Iris pigment epithelial cell (primary cell): ENCODE data around the gene YWHAG.
A peak's percentile ranks its signal among the peaks of the same experiment; 100 is the strongest.
"Not testable (repeated sequence)": the region's sequence is repeated elsewhere in the genome, so short reads cannot be mapped to it uniquely, and the experiment has no call there.

ENCODE experiments used
- DNase-seq: peaks from one replicate; pipeline ENCODE4 v3.0.0-alpha.2; 2011; ENCODE audit warnings: low read depth

The YWHAG gene

GRCh38 chr7:76318488-76319353, 40.1 kb downstream of the YWHAG start:
- DNase-seq, result peak; percentile 96

GRCh38 chr7:76317782-76318487, 40.9 kb downstream of the YWHAG start:
- DNase-seq, result peak; percentile 97

DNA sequence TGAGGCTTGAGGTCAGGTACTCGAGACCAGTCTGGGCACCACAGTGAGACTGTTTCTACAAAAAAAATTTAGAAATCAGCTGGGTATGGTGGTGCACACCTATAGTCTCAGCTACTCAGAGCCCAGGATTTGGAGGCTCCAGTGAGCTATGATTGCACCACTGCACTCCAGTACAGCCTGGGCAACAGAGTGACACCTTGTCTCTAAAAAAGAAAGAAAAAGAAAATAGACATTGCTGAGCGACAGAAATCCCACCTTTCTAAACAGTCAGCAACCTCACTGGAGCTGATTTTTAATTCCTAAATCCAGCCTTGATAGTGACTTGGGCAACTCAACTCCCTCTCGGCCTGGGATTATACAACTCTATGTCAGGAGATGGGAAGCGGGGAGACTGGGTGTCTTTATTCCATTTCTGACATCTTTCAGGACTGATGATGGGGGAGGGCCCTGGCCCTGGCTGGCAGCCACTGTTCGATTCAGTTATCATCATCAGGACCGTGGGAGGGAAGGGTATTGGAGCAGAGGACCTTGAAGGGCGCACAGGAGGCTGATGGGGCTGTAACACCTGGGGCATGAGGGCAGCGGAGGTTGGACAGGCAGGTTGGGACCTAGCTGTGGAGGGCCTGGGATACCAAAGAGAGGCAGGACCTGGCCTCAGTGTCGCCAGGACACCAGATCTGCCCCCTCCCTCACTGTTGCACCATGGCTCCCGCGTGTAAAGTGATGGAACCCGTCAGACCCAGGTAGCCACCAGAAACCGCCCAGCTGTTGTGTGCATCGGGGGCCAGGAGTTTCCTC, 41.6 kb downstream of the YWHAG start:
- DNase-seq, result no peak

DNA sequence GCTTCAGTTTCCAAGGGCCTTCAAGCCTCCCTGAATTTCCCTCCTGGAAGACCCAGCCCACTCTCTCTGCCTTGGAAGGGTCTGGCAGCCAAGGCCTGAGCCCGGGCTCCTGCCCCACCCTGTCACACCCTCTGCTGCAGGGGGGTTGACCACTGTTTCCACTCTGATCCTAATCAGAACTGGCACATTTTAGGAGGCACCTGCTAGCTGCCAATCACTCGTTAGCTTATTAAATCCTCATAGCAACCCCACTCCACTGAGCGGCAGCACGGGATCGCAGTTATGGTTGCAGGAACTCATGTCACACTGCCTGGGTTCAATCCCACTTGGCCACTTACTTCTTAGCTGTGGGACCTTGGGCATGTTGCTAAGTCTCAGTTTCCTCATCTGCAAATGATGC, 43.4 kb downstream of the YWHAG start:
- DNase-seq, result no peak

- not testable (repeated sequence) for DNase-seq
These were observed 44.1 kb downstream of the YWHAG start for GRCh38 chr7:76314740-76315139.

- peak; percentile 89 for DNase-seq
These were observed 44.6 kb downstream of the YWHAG start for GRCh38 chr7:76314042-76314721.

DNA sequence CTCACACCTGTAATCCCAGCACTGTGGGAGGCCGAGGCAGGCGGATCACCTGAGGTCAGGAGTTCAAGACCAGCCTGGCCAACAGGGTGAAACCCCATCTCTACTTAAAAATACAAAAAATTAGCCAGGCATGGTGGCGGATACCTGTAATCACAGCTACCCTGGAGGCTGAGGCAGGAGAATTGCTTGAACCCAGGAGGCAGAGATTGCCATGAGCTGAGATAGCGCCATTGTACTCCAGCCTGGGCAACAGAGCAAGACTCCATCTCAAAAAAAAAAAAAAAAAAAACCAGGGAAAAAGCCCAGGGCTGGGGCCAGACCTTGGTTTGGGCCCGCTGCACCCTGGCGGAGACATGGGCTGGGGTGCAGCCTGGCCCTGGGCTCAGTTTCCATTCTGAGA, 47.0 kb downstream of the YWHAG start:
- DNase-seq, result not testable (repeated sequence)

DNA sequence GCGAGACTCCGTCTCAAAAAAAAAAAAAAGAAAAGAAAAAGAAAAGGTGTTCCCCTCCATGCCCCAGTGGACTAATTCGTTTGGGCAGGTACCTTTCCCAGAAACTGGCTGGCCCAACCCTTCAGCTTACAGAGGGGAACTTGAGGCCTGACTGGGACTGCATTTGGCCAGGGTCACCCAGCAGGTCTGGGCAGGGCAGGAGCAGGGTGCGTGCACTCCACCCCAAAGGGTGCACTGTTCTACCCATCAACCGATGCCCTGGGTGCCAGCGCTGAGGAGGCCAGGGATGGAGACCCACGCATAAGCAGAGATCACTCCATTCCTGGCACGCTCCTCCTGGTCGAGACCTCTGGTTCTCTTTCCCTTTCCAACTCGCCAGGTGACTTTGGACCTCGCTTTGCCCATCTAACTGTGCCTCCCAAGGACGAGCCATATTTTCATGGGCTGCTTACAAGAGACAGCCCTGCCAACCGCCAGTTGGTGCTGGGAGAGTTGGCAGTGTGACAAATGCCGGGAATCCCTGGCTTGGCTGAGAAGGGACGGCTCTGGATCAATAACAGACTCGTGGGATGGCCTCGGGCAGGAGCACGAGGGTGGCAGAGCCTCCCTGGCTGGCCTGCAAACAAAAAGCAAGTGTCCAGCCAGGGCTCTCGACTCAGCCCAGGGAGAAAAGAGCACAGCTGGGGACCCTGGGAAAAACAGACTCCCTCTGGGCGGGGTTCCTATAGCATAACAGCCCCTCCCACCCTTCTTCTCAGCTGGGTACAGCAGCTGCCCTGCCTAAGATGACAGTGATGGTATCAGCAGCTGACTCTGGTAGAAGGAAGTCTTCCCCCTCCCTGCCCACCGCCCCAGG, 48.5 kb downstream of the YWHAG start:
- DNase-seq, result no peak

DNA sequence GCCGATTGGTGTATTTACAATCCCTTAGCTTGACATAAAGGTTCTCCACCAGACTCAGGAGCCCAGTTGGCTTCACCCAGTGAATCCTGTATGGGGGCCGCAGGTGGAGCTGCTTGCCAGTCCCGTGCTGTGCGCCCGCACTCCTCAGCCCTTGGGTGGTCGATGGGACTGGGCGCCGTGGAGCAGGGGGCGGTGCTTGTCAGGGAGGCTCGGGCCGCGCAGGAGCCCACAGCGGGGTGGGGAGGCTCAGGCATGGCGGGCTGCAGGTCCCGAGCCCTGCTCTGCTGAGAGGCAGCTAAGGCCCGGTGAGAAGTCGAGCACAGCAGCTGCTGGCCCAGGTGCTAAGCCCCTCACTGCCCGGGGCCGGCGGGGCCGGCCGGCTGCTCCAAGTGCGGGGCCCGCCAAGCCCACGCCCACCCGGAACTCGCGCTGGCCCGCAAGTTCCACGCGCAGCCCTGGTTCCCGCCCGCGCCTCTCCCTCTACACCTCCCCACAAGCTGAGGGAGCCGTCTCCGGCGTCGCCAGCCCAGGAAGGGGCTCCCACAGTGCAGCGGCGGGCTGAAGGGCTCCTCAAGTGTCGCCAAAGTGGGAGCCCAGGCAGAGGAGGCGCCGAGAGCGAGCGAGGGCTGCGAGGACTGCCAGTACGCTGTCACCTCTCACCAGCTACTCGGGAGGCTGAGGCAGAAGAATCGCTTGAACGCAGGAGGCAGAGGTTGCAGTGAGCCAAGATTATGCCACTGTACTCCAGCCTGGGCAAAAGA, 49.3 kb downstream of the YWHAG start:
- not testable (repeated sequence) for DNase-seq

GRCh38 chr7:76308874-76309273, 49.9 kb downstream of the YWHAG start:
- DNase-seq, result not testable (repeated sequence)

DNA sequence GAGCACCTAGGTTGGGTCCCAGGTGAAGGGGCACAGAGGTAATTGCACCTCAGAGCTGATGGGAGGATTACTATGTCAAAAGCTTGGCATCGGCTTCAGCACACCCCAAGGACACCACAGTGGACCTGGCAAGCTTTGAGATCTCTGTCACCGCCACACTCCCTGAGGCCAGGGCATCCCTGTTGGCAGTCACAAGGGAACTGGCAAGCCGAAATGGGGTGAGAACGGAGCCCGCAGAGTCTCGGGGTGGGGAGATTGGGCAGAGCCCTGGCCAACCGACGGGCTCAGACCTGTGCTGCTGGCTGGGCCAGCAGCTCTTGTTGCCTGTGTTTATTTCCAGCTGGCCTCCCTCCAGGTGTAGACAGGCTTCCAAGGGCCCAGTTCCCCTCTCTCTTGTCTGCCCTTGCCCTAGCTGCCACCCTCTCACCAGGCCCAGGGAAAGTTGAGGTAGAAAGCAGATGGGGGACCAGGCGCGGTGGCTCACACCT, 53.9 kb downstream of the YWHAG start:
- DNase-seq, result no peak

- peak; percentile 91 for DNase-seq
These were observed 55.3 kb downstream of the YWHAG start for GRCh38 chr7:76303202-76304147.

GRCh38 chr7:76302347-76303201, 56.2 kb downstream of the YWHAG start, which contains the start of gene HSPB1:
HSPB1 (plus strand) TSS chr7:76302673; CDS start chr7:76302713, 40 bp downstream.
- peak; percentile 91 for DNase-seq

GRCh38 chr7:76301000-76301399, 57.8 kb downstream of the YWHAG start:
- no peak for DNase-seq

DNA sequence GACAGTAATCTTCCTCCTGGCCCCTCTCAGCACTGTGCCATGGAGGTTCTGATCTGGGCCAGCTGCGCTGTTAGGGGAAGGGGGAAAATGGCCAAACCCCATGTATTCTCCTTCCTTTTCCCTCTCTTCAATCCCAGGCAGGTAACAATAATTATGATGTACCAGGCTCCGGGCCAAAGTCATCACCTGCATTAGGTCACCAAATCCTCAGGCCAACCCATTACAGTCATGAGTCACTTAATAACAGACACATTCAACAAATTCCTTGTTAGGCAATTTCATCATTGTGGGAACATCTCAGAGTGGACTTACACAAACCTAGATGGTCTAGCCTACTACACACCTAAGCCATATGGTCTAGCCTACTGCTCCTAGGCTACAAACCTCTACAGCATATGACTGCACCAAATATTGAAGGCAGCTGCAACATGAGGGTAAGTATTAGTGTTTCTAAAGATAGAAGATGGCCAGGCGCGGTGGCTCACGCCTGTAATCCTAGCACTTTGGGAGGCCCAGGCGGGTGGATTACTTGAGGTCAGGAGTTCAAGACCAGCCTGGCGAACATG, 58.5 kb downstream of the YWHAG start:
- DNase-seq, result peak; percentile 95

- DNase-seq, result peak; percentile 95
These were observed 61.7 kb downstream of the YWHAG start for GRCh38 chr7:76296743-76297740.
